ENCODE data around the gene COPZ2. TPM values are rescaled to one million over a fixed set of nuclear protein-coding genes. Genes with fewer than 3 reads are reported as not detected.

Gene COPZ2
- total RNA-seq, 6 donors from 2014 or later: 5.2 to 33.5 (median 17.7) TPM

DNA sequence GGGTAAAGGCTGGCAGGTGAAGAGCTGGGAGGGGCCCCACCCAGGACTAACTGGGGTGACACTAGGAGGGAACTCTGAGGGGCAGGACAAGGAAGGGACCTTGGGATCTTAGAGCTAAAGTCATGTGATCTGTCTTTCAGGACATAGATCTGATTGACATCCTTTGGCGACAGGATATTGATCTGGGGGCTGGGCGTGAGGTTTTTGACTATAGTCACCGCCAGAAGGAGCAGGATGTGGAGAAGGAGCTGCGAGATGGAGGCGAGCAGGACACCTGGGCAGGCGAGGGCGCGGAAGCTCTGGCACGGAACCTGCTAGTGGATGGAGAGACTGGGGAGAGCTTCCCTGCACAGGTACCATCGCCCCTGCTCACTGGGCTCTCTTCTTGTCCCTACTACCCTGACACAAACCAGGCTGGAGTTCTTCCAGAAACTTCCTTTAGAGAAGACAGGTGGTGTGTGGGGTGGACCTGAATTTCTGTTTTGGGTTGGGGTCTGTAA lies 18.7 kb upstream of the COPZ2 start:
- DNase-seq (no peak), ATAC-seq (ENCODE audit: low FRiP score in 2 of 2) (no peak)
- Histone ChIP-seq H3K4me3 (no peak overlapping the region), H3K4me1 (peaks cover 44 to 49% (median 45%) of the 10 kb centered on the region in 4 donors), H3K9me3 (no peaks in the 10 kb centered on the region), H3K36me3 (peaks cover 34 to 78% (median 69%) of the 10 kb centered on the region in 4 donors), H3K27ac (no peak overlapping the region), H3K27me3 (no peaks in the 10 kb centered on the region)
- WGBS, 2 donors: 92 to 97% methylated on average over 10 of the region's 10 CpGs
- no peak for TF ChIP-seq POLR2AphosphoS5 (IDR thresholded peaks at IDR 0.05)
- TF ChIP-seq POLR2A (IDR thresholded peaks at IDR 0.05): no peak
- TF ChIP-seq, protein P1, sequence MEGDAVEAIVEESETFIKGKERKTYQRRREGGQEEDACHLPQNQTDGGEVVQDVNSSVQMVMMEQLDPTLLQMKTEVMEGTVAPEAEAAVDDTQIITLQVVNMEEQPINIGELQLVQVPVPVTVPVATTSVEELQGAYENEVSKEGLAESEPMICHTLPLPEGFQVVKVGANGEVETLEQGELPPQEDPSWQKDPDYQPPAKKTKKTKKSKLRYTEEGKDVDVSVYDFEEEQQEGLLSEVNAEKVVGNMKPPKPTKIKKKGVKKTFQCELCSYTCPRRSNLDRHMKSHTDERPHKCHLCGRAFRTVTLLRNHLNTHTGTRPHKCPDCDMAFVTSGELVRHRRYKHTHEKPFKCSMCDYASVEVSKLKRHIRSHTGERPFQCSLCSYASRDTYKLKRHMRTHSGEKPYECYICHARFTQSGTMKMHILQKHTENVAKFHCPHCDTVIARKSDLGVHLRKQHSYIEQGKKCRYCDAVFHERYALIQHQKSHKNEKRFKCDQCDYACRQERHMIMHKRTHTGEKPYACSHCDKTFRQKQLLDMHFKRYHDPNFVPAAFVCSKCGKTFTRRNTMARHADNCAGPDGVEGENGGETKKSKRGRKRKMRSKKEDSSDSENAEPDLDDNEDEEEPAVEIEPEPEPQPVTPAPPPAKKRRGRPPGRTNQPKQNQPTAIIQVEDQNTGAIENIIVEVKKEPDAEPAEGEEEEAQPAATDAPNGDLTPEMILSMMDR (IDR thresholded peaks at IDR 0.05): no peak
- no peak for TF ChIP-seq EP300 (IDR thresholded peaks at IDR 0.05)

DNA sequence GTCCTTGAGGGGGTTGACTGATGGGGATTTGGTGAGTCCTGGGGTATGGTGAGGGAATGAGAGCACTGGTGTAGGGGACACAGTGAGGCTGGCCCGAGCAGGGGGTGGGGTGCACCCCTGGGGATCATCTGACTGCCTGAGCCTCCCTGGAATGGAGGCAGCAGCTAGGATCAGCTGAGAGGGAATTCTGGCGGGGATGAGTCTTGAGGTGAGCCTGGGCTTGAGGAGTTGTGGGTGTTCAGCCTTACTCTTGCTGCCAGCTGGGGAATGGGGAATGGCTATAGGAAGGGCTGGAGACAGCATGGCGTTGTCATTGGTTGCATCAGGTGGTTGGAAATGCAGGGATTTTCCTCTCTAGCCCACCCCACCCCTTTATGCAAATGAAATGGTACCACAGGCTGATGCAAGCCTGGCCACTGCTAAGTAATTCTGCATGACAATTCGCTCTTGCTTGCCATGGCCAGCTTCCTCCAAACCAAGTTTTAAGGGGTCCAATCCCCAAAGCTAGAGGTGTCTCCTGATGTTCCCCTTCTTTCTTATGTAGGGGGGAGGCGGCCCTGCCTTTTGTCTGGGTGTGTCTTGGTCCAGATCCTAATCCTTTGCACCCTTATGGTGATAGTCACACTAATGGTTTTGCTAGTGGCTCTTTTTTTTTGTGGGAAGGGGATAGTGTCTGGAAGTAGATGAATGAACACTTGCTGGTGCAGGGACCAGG lies 18.1 kb upstream of the COPZ2 start:
- H3K27me3 ChIP-seq: no peaks in the 10 kb centered on the region
- peaks cover 33 to 78% (median 69%) of the 10 kb centered on the region in 4 donors for H3K36me3 ChIP-seq
- no peaks in the 10 kb centered on the region for H3K9me3 ChIP-seq
- WGBS, 2 donors: 69 to 87% methylated on average over 5 of the region's 5 CpGs
- H3K4me1 ChIP-seq: peaks cover 50 to 55% (median 51%) of the 10 kb centered on the region in 4 donors
- TF ChIP-seq POLR2AphosphoS5 (IDR thresholded peaks at IDR 0.05) (no peak), EP300 (IDR thresholded peaks at IDR 0.05) (no peak), POLR2A (IDR thresholded peaks at IDR 0.05) (no peak)
- TF ChIP-seq, protein P1 (IDR thresholded peaks at IDR 0.05): no peak
- ATAC-seq (ENCODE audit: low FRiP score in 2 of 2) (no peak), DNase-seq (no peak)
- H3K4me3 ChIP-seq: peak overlapping the region in 1 of 4 donors; percentile 35
- peak overlapping the region in 1 of 4 donors; percentile 98 for H3K27ac ChIP-seq

DNA sequence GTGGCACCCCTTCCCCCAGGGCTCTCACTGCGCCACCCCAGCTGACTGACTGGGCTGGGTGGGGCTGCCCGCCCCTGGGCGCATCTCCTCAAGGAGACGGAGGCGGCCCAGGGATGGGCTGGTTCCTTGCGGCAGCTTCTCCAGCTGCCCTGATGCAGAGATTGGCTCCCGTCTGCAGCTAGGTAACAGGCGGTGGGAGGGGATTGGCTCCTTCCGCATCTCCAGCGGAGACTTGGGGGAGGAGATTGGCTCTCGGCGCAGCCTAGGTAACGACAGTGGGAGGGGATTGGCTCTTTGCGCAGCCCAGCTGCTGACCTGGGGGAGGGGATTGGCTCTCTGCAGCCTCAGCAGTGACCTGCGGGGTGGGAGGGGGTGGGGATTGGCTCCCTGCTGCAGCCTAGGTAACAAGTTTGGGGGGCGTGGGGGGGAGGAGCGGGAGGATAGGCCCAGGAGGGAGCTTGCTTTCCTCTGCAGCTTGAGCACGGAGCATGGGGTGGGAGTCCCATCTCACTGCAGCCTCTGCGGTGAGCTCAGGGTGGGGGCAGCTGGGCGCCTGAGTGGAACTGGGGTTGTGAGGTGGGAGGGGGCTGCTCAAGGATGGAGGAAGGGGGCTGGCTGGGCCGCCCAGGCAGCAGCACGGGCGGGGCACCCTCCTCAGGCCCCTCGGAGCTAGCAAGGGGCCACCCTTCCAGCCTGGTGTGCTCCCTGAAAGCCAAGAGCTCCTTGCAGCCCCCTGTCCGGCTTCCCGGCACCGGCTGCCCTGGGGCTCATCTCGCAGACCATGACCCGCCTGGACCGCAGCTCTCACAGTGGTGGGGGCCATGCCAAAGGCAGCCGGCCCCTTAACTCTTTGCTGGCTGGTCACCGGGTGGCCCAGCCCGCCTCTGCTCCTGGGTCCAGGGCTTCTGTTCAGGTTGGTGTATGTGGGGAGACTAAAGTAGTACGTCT lies 16.9 kb upstream of the COPZ2 start:
- peaks cover 60 to 64% (median 62%) of the 10 kb centered on the region in 4 donors for H3K4me1 ChIP-seq
- H3K27ac ChIP-seq: peak overlapping the region in 3 of 4 donors; percentile 94 to 98 (median 97)
- peaks cover 28 to 66% (median 58%) of the 10 kb centered on the region in 4 donors for H3K36me3 ChIP-seq
- ATAC-seq (ENCODE audit: low FRiP score in 2 of 2): peak; percentile 7 to 15
- H3K9me3 ChIP-seq: no peaks in the 10 kb centered on the region
- peak; percentile 73 to 77 for DNase-seq
- WGBS, 2 donors: 64 to 68% methylated on average over 12 to 31 of the region's 34 CpGs
- peak overlapping the region in 3 of 4 donors; percentile 9 to 35 (median 23) for H3K4me3 ChIP-seq
- H3K27me3 ChIP-seq: no peaks in the 10 kb centered on the region
- TF ChIP-seq, protein P1 (IDR thresholded peaks at IDR 0.05): no peak
- TF ChIP-seq EP300 (IDR thresholded peaks at IDR 0.05): no peak
- no peak for TF ChIP-seq POLR2A (IDR thresholded peaks at IDR 0.05)
- TF ChIP-seq POLR2AphosphoS5 (IDR thresholded peaks at IDR 0.05): no peak

DNA sequence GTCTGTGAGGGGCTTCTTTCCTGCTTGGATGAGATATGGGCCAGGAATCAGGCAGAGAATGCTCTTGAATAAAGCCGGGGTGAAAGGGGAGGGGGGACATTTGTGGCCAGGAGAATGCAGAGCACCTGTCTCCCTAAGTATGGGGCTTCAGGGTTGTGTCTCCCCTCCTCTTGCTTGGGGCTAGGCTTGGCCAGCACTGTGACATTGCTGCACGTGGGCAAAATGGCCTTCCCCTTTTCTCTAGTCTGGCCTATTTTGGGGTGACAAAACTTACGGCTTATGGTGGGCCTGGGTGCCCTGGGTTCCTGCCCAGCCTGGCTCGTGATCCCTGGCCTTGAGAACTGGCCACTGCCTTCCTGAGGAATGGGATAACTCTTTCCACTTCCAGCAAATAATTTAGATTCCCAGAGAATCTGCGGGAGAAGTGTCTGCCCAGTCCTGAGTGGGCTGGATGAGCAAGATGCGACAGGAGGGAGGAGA lies 16.2 kb upstream of the COPZ2 start:
- 53 to 63% methylated on average over 4 to 6 of the region's 6 CpGs for WGBS, 2 donors
- no peaks in the 10 kb centered on the region for H3K9me3 ChIP-seq
- no peak for ATAC-seq (ENCODE audit: low FRiP score in 2 of 2)
- peak overlapping the region in 2 of 4 donors; percentile 23 to 35 for H3K4me3 ChIP-seq
- peaks cover 64 to 68% (median 65%) of the 10 kb centered on the region in 4 donors for H3K4me1 ChIP-seq
- H3K36me3 ChIP-seq: peaks cover 21 to 59% (median 50%) of the 10 kb centered on the region in 4 donors
- no peak for DNase-seq
- peak overlapping the region; percentile 94 to 98 (median 96) for H3K27ac ChIP-seq
- H3K27me3 ChIP-seq: no peaks in the 10 kb centered on the region
- TF ChIP-seq, protein P1 (IDR thresholded peaks at IDR 0.05): no peak
- TF ChIP-seq POLR2AphosphoS5 (IDR thresholded peaks at IDR 0.05) (no peak), EP300 (IDR thresholded peaks at IDR 0.05) (no peak), POLR2A (IDR thresholded peaks at IDR 0.05) (peak in 1 of 4 donors; percentile 8)

Data from upper lobe of left lung (tissue), 6 donors.